Skeletal muscle tissue (tissue), 4 donors: Measurements from ENCODE around the gene C1orf141. TPM values are rescaled to one million over a fixed set of nuclear protein-coding genes. Genes with fewer than 3 reads are reported as not detected.
"Not testable (repeated sequence)": the region's sequence is repeated elsewhere in the genome, so short reads cannot be mapped to it uniquely, and the experiment has no call there.

Experiments
- H3K27ac ChIP-seq: one replicate; pipeline ENCODE4 v1.7.0; 2013; ENCODE audit warnings: mild to moderate bottlenecking, low read depth, low read length, inconsistent platforms
- H3K27me3 ChIP-seq, 3 donors: one replicate each; pipeline ENCODE4 v1.7.0; 2013; ENCODE audit warnings: low read length in 3 of 3; ENCODE audit not compliant: control insufficient read depth in 3 of 3, insufficient read depth in 3 of 3
- H3K36me3 ChIP-seq, 3 donors: one replicate each; pipeline ENCODE4 v1.7.0; 2013; ENCODE audit warnings: low read length in 3 of 3; ENCODE audit not compliant: control insufficient read depth in 3 of 3, insufficient read depth in 3 of 3
- H3K4me1 ChIP-seq, 3 donors: one replicate each; pipeline ENCODE4 v1.7.0; 2013; ENCODE audit warnings: low read length in 3 of 3, mild to moderate bottlenecking in 3 of 3; ENCODE audit not compliant: control insufficient read depth in 3 of 3, insufficient read depth in 3 of 3
- H3K4me3 ChIP-seq, 3 donors: one replicate each; pipeline ENCODE4 v1.7.0; 2013; ENCODE audit warnings: low read length in 3 of 3
- H3K9ac ChIP-seq, 3 donors: one replicate each; pipeline ENCODE4 v1.7.0; 2013; ENCODE audit warnings: low read length in 3 of 3, mild to moderate bottlenecking in 3 of 3, moderate library complexity in 2 of 3, low read depth in 1 of 3
- H3K9me3 ChIP-seq, 3 donors: one replicate each; pipeline ENCODE4 v1.7.0; 2013; ENCODE audit warnings: low read length in 3 of 3; ENCODE audit not compliant: control insufficient read depth in 3 of 3
- total RNA-seq: library from RNA; depleted of rRNA; stranded (reverse); fragments of >200 nt; gene quantifications from one replicate; pipeline ENCODE4 v1.2.3, GENCODE V29; 2014
- donor health status: Osteomylitis.

Gene C1orf141
- total RNA-seq, 1 donor from 2014 or later = not detected

GRCh38 chr1:67144696-67145095 is 9.9 kb upstream of the C1orf141 start:
- Histone ChIP-seq H3K4me1 (peaks cover 5 to 7% (median 5%) of the 10 kb centered on the region in 3 donors), H3K36me3 (no peaks in the 10 kb centered on the region), H3K27ac (no peak overlapping the region), H3K4me3 (no peak overlapping the region), H3K27me3 (no peaks in the 10 kb centered on the region), H3K9ac (no peak overlapping the region), H3K9me3 (no peaks in the 10 kb centered on the region)

- H3K27me3 ChIP-seq = no peaks in the 10 kb centered on the region
- H3K4me1 ChIP-seq = peaks cover 4 to 5% (median 4%) of the 10 kb centered on the region in 3 donors
- no peaks in the 10 kb centered on the region for H3K9me3 ChIP-seq
- no peak overlapping the region for H3K27ac ChIP-seq
- no peak overlapping the region for H3K9ac ChIP-seq
- no peak overlapping the region for H3K4me3 ChIP-seq
- no peaks in the 10 kb centered on the region for H3K36me3 ChIP-seq
Measured at GRCh38 chr1:67143966-67144365, 9.2 kb upstream of the C1orf141 start.

DNA sequence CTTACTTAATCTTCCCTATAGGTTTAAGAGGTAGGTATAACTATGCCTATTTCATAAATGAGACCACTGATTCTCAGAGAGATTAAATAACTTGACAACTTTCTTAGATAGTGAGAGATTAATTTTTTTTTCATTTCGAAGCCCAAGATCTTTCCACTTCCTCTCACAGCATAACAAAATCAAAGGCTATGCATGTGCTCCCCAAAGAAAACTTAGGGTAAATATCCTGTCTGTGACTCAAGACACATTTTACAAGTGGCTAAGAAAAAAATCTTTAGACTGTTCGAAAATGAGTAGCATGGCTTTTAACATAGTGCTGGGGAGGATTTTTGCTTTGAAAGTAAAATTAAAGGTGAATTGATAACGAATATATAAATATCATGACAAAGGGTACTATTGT is 8.2 kb upstream of the C1orf141 start:
- H3K36me3 ChIP-seq = no peaks in the 10 kb centered on the region
- H3K4me3 ChIP-seq = no peak overlapping the region
- H3K9ac ChIP-seq = no peak overlapping the region
- H3K27me3 ChIP-seq = no peaks in the 10 kb centered on the region
- H3K9me3 ChIP-seq = no peaks in the 10 kb centered on the region
- H3K27ac ChIP-seq = no peak overlapping the region
- no peaks in the 10 kb centered on the region for H3K4me1 ChIP-seq

GRCh38 chr1:67141832-67142231 is 7.1 kb upstream of the C1orf141 start:
- H3K9ac ChIP-seq, H3K4me1 ChIP-seq, H3K27me3 ChIP-seq, H3K27ac ChIP-seq, H3K36me3 ChIP-seq, H3K9me3 ChIP-seq, H3K4me3 ChIP-seq: not testable (repeated sequence)

- H3K27ac ChIP-seq = no peak overlapping the region
- H3K27me3 ChIP-seq = no peaks in the 10 kb centered on the region
- no peak overlapping the region for H3K4me3 ChIP-seq
- no peak overlapping the region for H3K9ac ChIP-seq
- no peaks in the 10 kb centered on the region for H3K4me1 ChIP-seq
- no peaks in the 10 kb centered on the region for H3K9me3 ChIP-seq
- H3K36me3 ChIP-seq = no peaks in the 10 kb centered on the region
Measured at GRCh38 chr1:67140460-67140859, 5.7 kb upstream of the C1orf141 start.

DNA sequence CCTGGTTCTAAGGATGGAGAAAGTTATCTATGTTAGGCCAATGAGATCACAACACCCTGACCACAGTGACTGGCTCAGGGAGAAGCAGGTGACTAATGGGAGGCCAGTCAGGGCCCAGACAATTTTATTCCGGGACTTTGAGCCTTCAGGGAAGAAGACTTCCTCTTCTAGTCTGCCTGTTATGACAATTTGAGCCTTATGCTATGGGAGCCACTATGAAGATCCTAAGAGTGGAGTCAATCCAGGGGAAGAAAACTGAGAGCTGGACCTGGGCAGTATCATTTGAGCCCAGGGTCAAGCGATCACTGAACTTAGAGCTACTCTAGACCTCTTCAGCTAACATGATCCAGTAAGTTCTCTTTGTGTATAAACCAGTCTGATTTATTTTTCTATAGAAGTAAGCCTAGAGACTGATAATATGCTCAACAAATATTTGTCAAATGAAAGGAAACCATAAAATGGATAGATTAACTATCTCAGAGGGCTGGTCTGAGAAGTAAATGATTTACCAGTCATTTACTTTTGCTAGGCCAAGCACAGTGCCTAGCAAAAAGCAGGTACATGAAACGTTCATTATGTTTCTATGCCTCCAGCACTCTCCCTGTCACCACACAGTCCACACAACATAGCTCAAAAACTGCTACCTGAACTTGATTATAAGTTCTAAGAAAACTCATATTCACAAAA is 4.2 kb upstream of the C1orf141 start:
- Histone ChIP-seq H3K4me1 (no peaks in the 10 kb centered on the region), H3K9me3 (no peaks in the 10 kb centered on the region), H3K4me3 (no peak overlapping the region), H3K27me3 (peaks cover 0 to 3% (median 0%) of the 10 kb centered on the region in 3 donors), H3K27ac (no peak overlapping the region), H3K9ac (no peak overlapping the region), H3K36me3 (no peaks in the 10 kb centered on the region)

GRCh38 chr1:67137307-67137753 is 2.6 kb upstream of the C1orf141 start:
- Histone ChIP-seq H3K9me3 (no peaks in the 10 kb centered on the region), H3K9ac (no peak overlapping the region), H3K4me1 (no peaks in the 10 kb centered on the region), H3K4me3 (no peak overlapping the region), H3K36me3 (no peaks in the 10 kb centered on the region), H3K27me3 (peaks cover 0 to 3% (median 0%) of the 10 kb centered on the region in 3 donors), H3K27ac (no peak overlapping the region)

DNA sequence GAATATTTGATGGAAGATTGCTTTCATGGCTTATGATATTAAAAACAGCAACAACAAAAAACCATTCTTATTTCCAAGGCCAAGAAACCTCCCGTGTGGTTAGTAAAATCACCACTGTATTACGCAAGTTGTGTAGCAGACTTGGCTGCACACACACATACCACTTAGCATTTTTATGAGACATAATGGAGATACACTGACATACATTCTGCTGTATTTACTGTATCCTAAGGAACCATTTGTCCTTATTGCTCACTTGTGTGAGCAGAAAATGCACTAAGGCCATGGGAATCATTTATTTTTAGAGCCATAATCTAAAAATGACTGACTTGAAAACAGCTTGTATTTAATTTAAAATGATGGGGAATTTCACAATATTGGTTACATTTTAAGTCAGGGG is 584 bp upstream of the C1orf141 start:
- Histone ChIP-seq H3K27me3 (peaks cover 0 to 3% (median 0%) of the 10 kb centered on the region in 3 donors), H3K4me3 (no peak overlapping the region), H3K9me3 (no peaks in the 10 kb centered on the region), H3K9ac (no peak overlapping the region), H3K4me1 (no peaks in the 10 kb centered on the region), H3K36me3 (no peaks in the 10 kb centered on the region), H3K27ac (no peak overlapping the region)

DNA sequence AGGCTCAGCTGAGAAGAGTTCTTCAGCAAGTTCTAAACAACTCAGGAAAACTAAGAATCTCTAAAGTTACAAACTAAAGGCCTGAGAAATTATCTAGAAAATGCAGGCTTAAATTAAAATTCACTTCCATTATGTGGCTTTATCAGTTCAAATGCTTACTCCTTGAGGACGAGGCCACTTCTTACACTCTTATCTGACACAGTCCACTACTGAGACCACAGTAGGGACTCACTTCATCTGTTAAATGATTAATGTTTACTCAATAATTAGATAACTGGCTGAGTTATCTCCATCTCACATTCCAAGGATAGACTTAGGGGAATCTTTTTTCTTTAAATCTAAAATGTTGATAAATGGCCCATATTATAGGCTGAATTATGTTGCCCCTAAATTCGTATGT is 1.6 kb downstream of the C1orf141 start:
- no peaks in the 10 kb centered on the region for H3K9me3 ChIP-seq
- H3K9ac ChIP-seq = no peak overlapping the region
- no peaks in the 10 kb centered on the region for H3K36me3 ChIP-seq
- H3K4me1 ChIP-seq = no peaks in the 10 kb centered on the region
- no peak overlapping the region for H3K27ac ChIP-seq
- no peak overlapping the region for H3K4me3 ChIP-seq
- peaks cover 0 to 3% (median 0%) of the 10 kb centered on the region in 3 donors for H3K27me3 ChIP-seq

DNA sequence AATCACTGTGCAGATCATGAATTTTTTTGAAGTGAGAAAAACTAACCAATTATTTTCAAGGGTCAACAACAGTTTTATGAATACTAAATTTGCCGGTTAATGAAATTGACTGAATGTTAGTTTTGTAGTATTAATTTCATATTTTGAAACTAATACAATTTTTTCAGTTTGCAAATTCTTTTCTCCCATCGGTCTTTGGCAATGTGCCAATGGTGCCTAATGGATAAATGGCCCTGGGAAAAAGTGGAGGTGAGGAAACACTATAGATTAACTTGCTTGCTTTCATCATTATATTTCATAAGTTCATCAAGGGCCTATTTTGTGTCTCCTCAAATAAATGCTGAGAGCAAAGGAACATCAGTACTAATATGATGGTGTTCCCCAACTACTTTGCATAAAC is 4.1 kb downstream of the C1orf141 start:
- Histone ChIP-seq H3K27me3 (peaks cover 0 to 3% (median 0%) of the 10 kb centered on the region in 3 donors), H3K9me3 (no peaks in the 10 kb centered on the region), H3K4me3 (no peak overlapping the region)

More for the DNA sequence above, 4.1 kb downstream of the C1orf141 start:
- Histone ChIP-seq H3K36me3 (no peaks in the 10 kb centered on the region), H3K4me1 (no peaks in the 10 kb centered on the region), H3K9ac (no peak overlapping the region), H3K27ac (no peak overlapping the region)
